ENCODE data around the gene ELK4.
A peak's percentile ranks its signal among the peaks of the same experiment; 100 is the strongest.

The ELK4 gene

DNA sequence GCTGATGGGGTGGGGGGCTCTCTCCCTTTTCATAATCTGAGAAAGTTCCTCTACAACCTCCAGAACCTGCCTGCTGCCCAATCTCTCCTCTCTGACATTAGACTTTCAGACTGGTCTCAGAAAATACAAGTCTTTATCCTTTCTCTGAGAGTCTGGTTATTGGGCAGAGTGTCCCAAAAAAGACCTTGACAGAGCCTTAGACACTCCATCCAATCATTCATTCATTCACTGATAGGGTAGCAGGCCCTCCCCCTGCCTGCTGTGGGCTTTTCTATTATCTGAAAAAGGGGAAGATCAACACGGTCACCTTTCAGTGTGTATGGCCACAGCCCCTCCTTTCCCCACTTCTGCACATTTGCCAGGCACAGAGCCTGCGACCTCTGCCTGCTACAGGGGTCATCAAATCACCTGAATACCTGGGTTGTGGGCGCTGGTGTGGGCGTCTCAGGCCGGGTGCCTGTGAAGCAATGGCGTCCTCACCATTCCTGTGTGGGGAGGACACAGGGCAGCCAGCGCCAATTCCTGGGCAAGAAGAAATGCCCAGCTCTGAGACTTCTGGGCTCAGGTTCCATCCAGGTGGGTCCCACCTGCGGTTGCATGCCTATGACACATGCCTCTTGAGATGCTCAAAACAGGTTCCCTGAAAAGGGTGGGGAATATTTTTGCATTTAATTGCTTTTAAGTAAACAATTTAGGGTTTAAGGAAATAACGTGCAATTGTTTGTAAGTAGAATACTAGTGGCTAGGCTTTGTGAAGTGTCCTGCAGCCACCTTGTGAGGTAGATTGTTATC lies 52.8 kb downstream of the ELK4 start:
- no peak for DNase-seq

DNA sequence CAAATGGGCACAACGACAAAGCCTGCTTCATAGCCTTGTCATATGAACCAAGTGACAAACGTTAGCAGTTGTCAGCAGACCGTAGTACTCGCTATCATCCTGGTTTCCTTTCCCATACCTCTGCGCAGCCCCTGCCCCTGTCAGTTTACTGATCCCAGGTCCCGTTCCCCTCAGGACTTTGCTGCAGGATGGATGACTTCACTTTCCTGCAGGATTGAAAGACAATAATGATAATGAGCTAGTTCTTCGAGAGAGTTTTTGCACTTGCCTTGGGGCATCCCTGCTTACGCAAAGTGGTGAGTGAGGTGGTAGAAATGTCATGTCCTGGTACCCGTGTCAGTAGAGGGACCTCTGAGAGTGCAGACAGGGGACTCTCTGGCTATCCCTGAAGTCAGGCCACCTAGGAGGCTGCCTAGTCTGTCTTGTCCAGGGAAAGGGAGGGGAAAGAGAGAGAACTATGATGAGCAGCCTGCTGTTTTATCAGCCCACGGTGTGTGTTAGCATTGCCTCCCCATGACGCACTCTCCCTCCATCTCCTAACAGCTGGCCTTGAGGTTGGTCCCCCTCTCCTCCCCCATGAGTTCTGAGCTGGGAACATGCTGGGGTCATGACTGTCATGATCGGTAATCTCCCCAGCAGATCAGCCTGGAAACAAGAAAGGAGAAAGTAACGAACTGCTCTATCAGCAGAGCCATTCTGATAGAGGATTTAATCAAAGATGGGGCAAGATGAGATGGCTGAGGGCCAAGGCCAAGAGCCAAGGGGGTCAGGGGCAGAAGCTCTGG lies 53.7 kb downstream of the ELK4 start:
- no peak for DNase-seq

DNA sequence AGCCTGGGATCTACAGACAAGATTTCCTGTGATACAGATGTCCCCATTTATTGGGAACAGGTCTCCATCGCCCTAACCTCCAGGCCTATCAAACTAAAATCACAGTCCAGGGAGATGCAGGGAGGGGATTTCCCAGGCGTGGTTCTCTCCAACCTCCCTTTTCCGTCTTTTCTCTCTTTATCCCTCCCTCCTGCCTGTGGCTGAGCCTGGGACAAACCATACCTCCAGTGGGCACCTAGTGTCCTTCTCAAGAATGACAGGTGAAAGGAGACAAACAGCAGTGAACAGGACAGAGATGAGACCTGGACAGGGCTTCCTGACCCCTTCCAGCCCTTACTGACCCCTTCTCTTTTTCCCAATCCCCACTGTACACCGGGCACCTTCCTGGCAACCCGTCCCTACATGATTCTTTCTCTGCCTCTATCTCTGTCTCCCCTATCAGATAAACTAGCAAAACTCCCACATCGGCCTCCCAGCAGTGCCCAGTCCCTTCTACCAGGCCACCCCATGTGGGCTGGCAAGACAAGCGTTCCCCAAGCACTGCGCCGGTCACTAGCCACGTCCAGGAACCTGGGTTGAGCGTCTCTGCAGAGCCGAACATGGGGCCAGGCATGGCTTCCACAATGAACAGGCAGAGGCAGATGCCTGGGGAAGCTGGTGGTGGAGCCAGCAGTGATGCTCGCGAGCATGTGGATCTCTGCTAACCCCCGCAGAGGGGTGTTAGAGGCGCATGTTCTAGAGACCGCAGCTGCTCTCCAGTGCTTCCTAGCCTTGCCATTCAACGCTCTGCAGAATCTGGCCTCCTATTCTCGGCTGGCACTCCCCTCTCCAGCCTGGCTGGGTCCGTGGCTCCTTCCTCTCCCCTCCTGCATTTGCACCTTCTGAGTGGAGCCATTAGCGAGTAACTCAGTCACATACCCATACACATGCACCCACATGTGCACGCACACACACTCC lies 54.7 kb downstream of the ELK4 start:
- DNase-seq: no peak

DNA sequence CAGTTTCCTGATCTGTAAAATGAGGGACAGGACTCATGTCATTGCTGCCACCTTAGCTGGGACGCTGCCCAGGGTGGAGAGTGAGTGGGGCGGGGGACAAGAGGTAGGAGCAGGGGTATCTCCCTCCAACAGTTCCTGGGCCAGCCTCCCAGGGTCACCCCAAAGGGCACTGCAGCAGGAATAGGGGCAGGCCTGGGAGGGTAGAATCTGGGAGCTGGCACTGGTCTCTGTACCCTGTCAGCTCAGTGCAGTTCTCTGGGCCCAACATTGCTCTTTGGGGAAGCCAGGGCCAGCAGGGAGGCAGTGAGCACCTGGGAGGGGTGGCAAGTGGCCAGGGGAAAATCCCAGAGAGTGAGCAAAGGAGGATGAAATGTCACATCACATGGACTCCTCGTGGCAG lies 55.8 kb downstream of the ELK4 start:
- no peak for DNase-seq

DNA sequence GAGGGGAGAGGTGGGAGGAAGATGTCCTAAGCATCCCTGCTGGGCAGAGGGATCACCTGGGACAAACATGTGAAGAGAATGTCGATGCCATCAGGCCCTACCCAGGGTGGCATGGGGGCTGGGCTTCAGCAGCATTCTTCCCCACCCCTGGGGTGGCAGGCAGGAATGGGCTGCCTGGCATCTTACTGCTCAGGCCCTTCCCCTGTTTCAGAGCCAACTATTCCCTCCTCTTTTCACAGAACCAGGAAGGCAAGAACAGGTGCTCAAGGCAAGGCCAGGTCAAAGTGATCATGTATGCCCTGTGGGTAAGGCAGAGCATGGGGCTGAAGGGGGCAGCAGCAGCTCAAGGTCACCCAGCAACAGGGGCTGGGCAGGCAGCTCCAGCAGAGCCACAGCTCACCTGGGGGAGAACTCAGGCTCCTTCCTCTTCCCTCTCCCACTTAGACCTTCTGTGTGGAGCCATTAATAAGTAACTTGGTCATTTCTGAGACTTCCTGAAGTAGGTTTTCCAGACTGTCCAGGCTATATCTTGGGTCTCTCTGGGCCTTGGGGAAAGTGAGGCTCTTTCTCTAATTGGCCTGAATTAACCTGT lies 56.4 kb downstream of the ELK4 start:
- DNase-seq: no peak

DNA sequence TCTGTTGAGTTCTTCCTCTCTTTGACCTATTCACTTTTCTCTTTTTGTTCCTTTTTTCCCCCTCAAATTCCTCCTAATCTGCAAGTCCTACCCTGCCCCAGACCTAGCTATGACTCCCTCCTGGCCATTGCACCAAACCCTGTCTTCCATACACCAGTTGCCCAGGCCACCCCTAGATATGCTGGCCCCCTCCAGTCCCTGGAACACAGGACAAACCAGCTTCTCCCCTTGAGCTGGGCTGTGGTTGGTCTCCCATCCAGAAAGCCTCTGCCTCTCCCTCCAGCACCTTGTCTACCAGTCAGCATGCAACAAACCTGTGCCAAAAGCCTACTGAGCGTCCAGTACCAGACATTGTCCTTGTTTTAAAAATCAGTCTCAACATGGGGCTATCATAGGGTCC lies 59.4 kb downstream of the ELK4 start:
- no peak for DNase-seq

DNA sequence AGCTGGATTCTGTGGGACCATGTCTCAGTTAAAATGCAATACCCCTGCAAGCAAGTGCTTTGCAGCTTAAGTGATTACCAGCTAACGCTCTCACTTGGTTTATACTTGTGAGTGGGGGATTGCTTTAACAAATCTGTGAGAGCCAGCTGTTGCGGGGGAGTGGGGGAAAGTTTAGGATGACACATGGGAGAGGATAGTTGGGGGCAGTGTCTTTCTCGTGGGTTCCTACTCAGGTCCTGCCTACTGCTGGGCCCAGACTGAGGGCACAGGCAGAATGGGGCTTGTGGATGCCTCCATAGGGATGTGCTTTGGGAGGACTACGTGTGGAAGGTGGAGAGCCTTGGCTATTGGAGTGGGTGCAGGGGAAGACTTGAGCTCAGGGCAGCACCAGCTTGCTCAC lies 60.1 kb downstream of the ELK4 start:
- no peak for DNase-seq

DNA sequence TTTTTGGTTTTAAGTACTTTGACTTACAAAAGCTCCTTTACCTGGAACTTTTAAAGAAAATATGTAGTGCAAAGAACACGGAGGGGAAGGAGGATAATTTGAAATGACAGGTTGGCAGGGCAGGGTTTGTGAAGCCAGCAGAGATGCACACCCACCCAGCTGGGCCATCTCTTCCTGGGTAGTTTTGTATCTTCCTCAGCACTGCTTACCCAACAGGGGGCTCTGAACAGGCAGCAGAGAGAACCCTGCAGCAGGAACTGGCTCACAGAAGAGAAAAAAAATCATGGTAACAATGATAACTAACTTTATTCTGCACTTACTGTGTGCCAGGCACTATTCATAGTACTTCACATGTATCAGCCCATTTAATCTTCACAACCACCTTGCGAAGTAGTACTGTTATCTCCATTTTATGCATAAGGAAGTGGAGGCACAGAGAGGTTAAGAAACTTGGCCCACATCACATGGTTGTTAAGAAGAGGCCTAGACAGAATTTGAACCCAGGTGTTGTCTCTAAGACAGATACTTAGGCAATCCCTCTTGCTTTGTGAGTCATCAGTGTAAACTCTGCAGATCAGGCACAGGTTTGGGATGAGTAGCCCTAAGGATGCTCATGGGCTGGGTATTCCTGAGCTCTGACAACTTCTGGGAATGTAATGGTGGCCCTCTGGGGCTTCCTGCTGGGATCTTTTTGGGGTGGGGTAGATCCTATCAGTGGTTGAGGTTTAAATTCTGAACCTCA lies 60.8 kb downstream of the ELK4 start:
- DNase-seq: no peak

DNA sequence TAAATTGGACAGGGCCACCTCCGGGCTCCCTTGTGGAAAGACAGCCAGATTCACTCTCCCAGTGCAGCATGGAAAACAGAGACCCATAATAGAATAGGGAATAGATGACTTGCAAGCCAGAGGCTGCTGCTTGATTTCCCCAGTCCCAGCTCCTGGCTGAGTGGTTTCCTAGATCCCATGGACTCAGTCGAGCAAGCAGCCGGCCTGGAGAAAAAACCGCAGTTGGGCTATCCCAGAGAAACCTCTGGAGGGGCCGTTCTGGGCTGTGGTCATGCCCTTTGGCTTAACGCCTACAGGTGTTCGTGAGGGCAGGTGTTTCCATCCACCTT lies 61.7 kb downstream of the ELK4 start:
- no peak for DNase-seq

DNA sequence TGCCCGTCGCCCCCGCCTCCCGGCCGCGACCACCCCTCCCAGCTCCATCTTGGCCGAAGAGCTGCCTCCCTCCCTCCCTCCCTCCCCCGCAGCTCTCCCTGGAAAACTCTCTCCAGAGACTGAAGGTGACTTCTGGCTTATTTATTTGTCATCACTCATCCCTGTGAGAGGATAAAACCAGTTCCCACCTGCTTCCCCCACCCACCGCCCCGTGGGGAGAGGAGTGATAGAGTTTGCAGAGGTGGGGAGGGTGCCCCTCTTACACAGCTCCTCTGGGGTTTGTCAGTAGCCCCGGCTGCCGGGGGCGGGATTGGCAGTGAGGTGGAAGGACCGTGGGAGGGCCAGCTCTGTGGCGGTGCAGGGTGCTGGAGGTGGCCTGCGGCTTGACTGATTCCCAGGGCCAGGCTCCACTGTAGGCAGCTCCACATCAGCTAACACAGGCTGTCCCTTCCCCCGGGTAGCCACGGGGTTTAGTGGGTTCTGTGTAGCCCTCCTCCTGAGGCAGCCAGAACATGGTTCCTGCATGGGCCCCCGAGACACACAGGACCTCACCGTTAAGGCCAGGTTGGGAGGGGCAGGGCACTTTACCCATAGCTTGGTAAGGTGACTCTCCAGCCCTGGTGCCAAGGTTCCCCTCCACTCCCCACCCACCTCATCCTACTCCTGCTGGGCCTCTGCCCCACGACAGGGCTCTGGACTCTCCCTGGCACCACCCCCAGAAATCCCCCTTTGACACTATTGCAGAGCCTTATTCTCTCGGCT lies 62.2 kb downstream of the ELK4 start:
- DNase-seq: no peak

DNA sequence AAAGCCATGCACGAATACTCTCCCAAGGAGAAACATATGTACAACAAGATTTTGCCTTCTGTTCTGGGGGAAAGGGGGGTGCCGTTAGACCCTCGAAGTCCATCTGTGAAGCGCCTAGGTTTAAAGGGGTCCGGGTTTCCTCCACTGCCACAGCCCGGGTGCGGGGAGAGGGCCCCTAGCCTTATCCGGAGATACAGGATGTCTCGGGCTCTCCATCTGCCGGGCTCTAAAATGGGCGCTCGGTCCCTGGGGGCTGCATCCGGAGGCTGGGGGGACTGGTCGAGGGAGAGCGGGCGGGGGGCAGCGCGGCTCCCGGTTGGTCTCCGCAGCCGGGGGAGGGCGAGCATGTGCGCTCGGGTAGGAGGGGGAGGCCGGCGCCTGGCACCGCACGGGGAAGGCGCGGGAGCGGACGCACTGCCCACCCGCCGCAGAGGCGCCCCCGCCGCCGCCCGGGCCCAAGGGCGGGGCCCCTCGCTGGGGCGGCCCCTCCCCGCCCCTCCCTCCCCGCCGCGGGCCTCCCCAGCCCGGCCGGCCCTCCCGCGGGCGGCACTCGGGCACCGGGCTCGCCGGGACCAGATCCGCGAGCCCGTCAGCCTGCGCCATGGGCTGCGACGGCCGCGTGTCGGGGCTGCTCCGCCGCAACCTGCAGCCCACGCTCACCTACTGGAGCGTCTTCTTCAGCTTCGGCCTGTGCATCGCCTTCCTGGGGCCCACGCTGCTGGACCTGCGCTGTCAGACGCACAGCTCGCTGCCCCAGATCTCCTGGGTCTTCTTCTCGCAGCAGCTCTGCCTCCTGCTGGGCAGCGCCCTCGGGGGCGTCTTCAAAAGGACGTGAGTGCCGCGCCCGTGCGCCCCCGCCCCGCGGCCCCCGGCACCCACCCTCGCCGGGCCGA lies 63.1 kb downstream of the ELK4 start:
- DNase-seq: no peak

DNA sequence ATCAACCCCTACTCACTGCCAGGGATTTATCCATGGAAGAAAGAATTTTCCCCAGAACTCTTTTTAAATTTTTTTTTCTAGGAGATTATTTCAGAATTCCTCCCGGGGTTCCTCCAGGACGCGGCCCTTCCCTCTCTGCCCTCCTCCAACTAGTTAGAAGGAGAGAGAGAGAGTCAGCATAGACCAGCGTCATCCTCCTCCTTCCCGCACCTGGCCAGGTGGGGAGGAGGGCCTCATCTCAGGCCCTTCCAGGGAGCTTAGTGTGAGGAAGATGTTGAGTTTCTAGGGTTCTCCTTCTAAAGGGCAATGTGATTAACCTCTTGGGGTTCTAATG lies 63.7 kb downstream of the ELK4 start:
- DNase-seq: no peak

DNA sequence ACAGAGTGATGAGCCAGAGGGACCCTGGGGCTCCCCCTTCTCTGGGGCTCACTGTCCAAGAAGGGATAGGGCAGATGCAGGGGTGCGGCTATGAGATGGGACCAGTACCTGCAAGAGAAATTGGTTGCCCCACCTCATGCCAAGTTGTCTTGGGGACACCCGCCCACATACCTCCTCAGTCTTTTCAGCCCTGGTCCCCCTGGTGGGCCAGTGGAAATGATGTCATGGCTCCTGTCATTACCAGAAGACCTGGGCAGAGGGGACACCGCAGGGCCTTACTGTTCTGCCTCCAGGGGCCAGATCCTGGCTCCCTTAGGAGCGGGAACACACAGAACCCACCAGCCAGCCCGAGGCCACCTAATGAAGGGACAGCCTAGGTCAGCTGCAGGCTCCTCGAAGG lies 64.1 kb downstream of the ELK4 start:
- no peak for DNase-seq

DNA sequence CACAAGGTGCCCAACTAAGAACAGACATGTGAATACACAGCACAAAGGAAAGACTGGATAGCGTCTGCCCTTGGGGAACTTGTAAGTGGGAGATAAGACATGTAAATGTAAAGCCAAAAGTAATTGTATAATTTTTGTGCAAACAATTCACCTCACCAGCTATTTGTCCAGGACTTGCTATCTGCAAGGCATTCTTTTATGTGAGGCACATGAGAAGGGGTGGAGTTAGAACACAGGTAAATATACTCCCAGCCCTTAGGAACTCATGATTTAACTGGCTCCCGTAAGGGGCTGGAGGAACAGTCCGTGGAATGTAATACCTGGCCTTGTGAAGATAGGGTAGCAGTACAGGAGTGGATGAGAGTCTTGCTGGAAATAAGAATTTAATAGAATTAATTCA lies 66.0 kb downstream of the ELK4 start:
- no peak for DNase-seq

DNA sequence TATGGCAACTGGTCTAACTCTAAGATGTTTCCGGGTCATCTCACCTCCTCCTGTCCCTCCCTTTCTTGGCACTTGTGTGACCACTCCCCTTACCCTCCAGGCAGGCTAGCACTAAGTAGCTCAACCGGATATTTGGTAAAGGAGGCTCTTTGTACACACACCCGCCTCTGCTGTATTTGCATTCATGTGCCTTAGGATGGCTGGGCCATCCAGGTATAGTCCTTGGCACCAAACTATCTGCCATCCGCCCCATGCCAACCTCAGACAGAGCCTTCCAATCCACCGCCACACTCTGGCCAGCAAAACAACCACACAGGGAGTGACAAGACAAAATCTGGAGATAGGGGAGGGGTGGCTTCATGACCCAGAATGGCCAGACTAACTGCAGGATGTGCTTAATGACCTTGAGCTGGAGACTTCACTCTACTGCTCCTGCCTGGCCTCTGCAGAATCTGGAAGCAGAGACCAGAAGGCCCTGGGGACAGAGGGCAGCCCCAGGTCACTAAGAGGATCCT lies 67.8 kb downstream of the ELK4 start:
- peak; percentile 56 for DNase-seq

DNA sequence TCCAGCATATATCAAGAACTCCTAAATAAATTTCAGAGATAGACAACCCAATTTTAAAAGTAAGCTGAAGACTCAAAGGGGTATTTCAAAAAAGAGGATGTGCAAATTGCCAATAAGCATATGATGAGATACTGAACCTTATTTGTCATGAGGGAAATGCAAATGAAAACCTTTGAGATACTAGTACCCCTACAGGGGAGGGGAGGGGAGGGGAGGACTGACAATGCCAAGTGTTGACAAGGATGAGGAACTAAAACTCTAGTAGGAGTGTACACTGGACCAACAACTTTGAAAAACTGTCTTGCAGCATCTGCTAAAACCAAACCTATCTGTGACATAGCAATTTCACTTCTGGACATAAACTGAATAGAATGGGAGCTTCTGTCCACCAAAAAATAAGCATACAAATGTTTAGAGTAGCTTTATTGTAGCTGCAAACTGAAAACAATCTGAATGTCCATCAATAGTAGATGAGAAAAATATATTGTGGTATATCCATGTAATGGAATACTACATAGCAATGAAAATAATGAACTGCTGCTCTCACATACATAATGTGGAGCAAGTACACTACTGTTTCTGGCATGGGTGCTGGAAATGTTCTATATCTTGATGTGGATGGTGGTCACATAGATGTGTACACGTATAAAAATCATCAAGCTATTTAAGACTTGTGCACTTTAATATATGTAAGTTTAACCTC lies 70.2 kb downstream of the ELK4 start:
- DNase-seq: no peak

Data from RPMI8226 (cell line).